NCI-H510A (cell line): ENCODE results near the gene CEMIP.
"Not testable (repeated sequence)": the region's sequence is repeated elsewhere in the genome, so short reads cannot be mapped to it uniquely, and the experiment has no call there.

Experiments used
- DNase-seq: peaks from one replicate; lab custom pipeline; 2025; lab: John Stamatoyannopoulos, UW

The CEMIP gene

GRCh38 chr15:80758130-80758745 lies 20.9 kb upstream of the CEMIP start:
- no peak for DNase-seq

GRCh38 chr15:80760960-80761359 lies 18.2 kb upstream of the CEMIP start:
- DNase-seq = no peak

GRCh38 chr15:80761754-80762153 lies 17.4 kb upstream of the CEMIP start:
- no peak for DNase-seq

- DNase-seq = not testable (repeated sequence)
Observed at GRCh38 chr15:80763235-80763634, 15.9 kb upstream of the CEMIP start.

GRCh38 chr15:80764535-80764934 lies 14.6 kb upstream of the CEMIP start:
- no peak for DNase-seq

GRCh38 chr15:80766275-80766674 lies 12.9 kb upstream of the CEMIP start:
- no peak for DNase-seq

- DNase-seq = no peak
Observed at GRCh38 chr15:80768158-80768557, 11.0 kb upstream of the CEMIP start.

GRCh38 chr15:80769153-80769828 lies 9.9 kb upstream of the CEMIP start:
- no peak for DNase-seq

GRCh38 chr15:80769829-80770705 lies 9.1 kb upstream of the CEMIP start:
- no peak for DNase-seq

GRCh38 chr15:80773122-80773551 lies 6.0 kb upstream of the CEMIP start:
- peak; percentile 38 for DNase-seq

- no peak for DNase-seq
Observed at GRCh38 chr15:80773792-80774352, 5.3 kb upstream of the CEMIP start.

- DNase-seq = no peak
Observed at GRCh38 chr15:80774486-80774885, 4.7 kb upstream of the CEMIP start.

GRCh38 chr15:80775338-80775737 lies 3.8 kb upstream of the CEMIP start:
- no peak for DNase-seq

GRCh38 chr15:80776420-80777045 lies 2.6 kb upstream of the CEMIP start:
- DNase-seq = peak; percentile 29

- DNase-seq = no peak
Observed at GRCh38 chr15:80777137-80777536, 2.0 kb upstream of the CEMIP start.

- DNase-seq = no peak
Observed at GRCh38 chr15:80777826-80778620, 1.1 kb upstream of the CEMIP start.

- DNase-seq = no peak
Observed at GRCh38 chr15:80778621-80778963, 578 bp upstream of the CEMIP start.

GRCh38 chr15:80779658-80780415 lies 667 bp downstream of the CEMIP start:
- no peak for DNase-seq

GRCh38 chr15:80780416-80781221 lies 1.4 kb downstream of the CEMIP start:
- DNase-seq = no peak

- DNase-seq = no peak
Observed at GRCh38 chr15:80783260-80783659, 4.1 kb downstream of the CEMIP start.
